ENCODE data around the gene CCDC78. TPM values are rescaled to one million over a fixed set of nuclear protein-coding genes. Genes with fewer than 3 reads are reported as not detected.

Gene CCDC78
- total and polyA plus RNA-seq, 2 of the 13 experiments (the other 11 are each of a cell fraction or from before 2014, with no cell fraction given), result 0.53 to 1.5 TPM

GRCh38 chr16:728131-728889 is 2.1 kb upstream of the CCDC78 start (continued):
- TF ChIP-seq ZNF713 (CRISPR knock-in tag; IDR thresholded peaks at IDR 0.05), result no peak
- no peak for TF ChIP-seq ZNF367 (CRISPR knock-in tag; IDR thresholded peaks at IDR 0.05; ENCODE audit: borderline replicate concordance)
- no peak for TF ChIP-seq ARNT2 (CRISPR knock-in tag; IDR thresholded peaks at IDR 0.05; ENCODE audit: low read depth)
- no peak for TF ChIP-seq ZNF720 (CRISPR knock-in tag; IDR thresholded peaks at IDR 0.05)
- TF ChIP-seq AKNA (CRISPR knock-in tag; IDR thresholded peaks at IDR 0.05; ENCODE audit: borderline replicate concordance), result no peak
- no peak for TF ChIP-seq ARNT (IDR thresholded peaks at IDR 0.05)
- TF ChIP-seq MATR3 (CRISPR knock-in tag; IDR thresholded peaks at IDR 0.05), result no peak
- TF ChIP-seq DRAP1 (CRISPR knock-in tag; IDR thresholded peaks at IDR 0.05), result no peak
- TF ChIP-seq SNAPC4 (CRISPR knock-in tag; IDR thresholded peaks at IDR 0.05), result no peak
- no peak for TF ChIP-seq IKZF1 (IDR thresholded peaks at IDR 0.05)
- no peak for TF ChIP-seq ZNF30 (CRISPR knock-in tag; IDR thresholded peaks at IDR 0.05)
- peak; percentile 62 for TF ChIP-seq MAX (IDR thresholded peaks at IDR 0.05)
- TF ChIP-seq ZNF704 (CRISPR knock-in tag; IDR thresholded peaks at IDR 0.05; ENCODE audit: borderline replicate concordance), result no peak
- TF ChIP-seq ZBTB14 (CRISPR knock-in tag; IDR thresholded peaks at IDR 0.05), result peak; percentile 74
- no peak for TF ChIP-seq ZNF20 (CRISPR knock-in tag; IDR thresholded peaks at IDR 0.05)
- TF ChIP-seq XBP1 (CRISPR knock-in tag; IDR thresholded peaks at IDR 0.05), result no peak
- TF ChIP-seq ARID2 (CRISPR knock-in tag; IDR thresholded peaks at IDR 0.05; ENCODE audit: borderline replicate concordance), result no peak
